Measurements from ENCODE around the gene FBXO31. TPM values are rescaled to one million over a fixed set of nuclear protein-coding genes. Genes with fewer than 3 reads are reported as not detected.
A peak's percentile ranks its signal among the peaks of the same experiment; 100 is the strongest.

Gene FBXO31
- total and polyA plus RNA-seq, 12 donors = 15.1 to 94.3 (median 72.4) TPM

DNA sequence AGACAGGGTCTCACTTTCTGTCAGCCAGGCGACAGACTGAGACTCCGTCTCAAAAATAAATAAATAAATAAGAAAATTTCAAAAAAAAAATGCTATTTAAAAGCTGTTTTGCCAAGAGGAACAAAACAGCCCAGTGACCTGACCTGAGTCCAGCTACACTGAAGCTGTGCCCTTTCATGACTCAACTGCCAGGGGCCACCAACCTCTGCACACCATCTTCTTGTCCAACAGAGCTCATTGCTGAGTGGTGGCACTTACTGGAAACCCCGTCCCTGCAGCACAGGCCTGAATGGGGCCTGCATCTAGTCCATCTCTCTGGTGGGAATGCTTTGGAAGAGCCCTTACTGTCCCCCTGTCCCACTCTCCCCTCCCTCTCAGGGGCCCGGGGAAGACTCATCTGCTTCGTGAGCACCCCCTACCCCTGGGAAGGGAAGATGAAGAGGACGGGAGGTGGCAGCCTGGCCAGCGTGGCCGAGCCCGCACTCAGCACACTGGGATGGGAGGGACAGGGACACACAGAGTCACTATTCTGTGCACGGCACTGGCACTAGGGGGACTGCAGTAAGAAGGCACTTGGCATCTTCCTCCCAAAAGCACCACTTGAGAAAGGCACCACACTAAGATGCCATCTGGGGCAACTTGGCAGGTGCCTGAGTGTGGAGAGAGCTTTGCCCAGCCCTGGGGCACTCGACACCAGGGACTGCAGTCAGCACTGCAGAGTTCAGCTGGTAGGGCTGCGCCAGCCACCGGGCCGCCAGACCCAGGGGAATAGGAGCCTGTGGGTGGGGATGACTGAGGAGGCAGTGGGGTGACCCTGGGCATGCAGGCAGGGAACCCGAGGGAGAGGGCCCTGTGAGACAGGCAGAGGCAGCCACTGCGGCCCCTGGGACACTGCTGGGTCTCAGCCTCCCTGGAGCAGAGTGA lies 13.5 kb downstream of the FBXO31 start:
- DNase-seq = peak in 1 of 2 donors; percentile 59
- intact Hi-C loops (cut with DNase I) = loop anchor here in 1 of 10 donors (5.0 kb wide), 1 partner anchor 43 kb away; no protein-coding TSS in a partner anchor
- H3K4me1 ChIP-seq = peaks cover 8 to 70% (median 55%) of the 10 kb centered on the region in 9 donors

DNA sequence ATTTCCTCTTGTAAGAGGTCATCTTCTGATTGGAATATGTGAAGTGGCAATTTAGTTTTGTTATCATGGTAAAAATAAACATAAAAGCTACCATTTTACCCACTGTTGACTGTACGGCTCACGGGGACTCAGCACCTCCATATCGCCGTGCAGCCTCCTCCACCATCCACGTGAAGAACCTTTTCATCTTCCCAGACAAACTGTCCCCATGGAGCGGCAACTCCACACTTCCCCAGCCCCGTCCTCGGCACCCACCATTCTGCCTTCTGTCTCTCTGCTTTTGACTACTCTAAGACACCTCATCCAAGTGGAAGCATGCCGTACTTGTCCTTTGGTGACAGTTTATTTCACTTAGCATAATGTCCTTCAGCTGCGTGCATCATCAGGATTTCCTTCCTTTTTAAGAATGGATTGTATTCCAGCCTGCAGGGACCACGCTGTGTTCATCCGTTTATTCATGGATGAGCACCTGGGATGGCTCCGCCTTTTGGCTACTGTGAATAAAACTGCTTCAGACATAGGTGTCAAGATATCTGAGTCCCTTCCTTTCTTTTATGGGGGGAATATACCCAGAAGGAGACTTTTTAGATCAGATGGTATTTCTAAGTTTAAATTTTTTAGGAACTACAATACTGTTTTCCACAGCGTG lies 14.3 kb downstream of the FBXO31 start:
- no peak overlapping the region for H3K4me3 ChIP-seq
- peaks cover 0 to 20% (median 0%) of the 10 kb centered on the region in 9 donors for H3K36me3 ChIP-seq
- H3K4me1 ChIP-seq = peaks cover 11 to 73% (median 58%) of the 10 kb centered on the region in 9 donors
- H3K27ac ChIP-seq = peak overlapping the region in 9 of 10 donors; percentile 17 to 68 (median 45)
- no peak for DNase-seq
- WGBS, 2 donors = 74 to 81% methylated on average over 14 of the region's 14 CpGs
- intact Hi-C loops (cut with DNase I) = loop anchor here in 1 of 10 donors (5.0 kb wide), 1 partner anchor 42 kb away; no protein-coding TSS in a partner anchor
- ATAC-seq = peak in 2 of 8 donors; percentile 4 to 8
- H3K27me3 ChIP-seq = peaks cover 0 to 72% (median 0%) of the 10 kb centered on the region in 7 donors
- TF ChIP-seq, protein P1, sequence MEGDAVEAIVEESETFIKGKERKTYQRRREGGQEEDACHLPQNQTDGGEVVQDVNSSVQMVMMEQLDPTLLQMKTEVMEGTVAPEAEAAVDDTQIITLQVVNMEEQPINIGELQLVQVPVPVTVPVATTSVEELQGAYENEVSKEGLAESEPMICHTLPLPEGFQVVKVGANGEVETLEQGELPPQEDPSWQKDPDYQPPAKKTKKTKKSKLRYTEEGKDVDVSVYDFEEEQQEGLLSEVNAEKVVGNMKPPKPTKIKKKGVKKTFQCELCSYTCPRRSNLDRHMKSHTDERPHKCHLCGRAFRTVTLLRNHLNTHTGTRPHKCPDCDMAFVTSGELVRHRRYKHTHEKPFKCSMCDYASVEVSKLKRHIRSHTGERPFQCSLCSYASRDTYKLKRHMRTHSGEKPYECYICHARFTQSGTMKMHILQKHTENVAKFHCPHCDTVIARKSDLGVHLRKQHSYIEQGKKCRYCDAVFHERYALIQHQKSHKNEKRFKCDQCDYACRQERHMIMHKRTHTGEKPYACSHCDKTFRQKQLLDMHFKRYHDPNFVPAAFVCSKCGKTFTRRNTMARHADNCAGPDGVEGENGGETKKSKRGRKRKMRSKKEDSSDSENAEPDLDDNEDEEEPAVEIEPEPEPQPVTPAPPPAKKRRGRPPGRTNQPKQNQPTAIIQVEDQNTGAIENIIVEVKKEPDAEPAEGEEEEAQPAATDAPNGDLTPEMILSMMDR (IDR thresholded peaks at IDR 0.05) = no peak
- H3K9me3 ChIP-seq = no peaks in the 10 kb centered on the region

More for the DNA sequence above, 13.5 kb downstream of the FBXO31 start:
- peak; percentile 52 to 87 (median 74) for ATAC-seq
- TF ChIP-seq, protein P1 (IDR thresholded peaks at IDR 0.05) = peak in 1 of 9 donors; percentile 8
- H3K36me3 ChIP-seq = peaks cover 0 to 20% (median 0%) of the 10 kb centered on the region in 9 donors
- peak overlapping the region in 9 of 10 donors; percentile 29 to 71 (median 56) for H3K27ac ChIP-seq
- H3K9me3 ChIP-seq = no peaks in the 10 kb centered on the region
- H3K4me3 ChIP-seq = no peak overlapping the region
- 64 to 66% methylated on average over 16 of the region's 16 CpGs for whole genome bisulfite sequencing, 2 donors
- H3K27me3 ChIP-seq = peaks cover 0 to 71% (median 0%) of the 10 kb centered on the region in 7 donors

DNA sequence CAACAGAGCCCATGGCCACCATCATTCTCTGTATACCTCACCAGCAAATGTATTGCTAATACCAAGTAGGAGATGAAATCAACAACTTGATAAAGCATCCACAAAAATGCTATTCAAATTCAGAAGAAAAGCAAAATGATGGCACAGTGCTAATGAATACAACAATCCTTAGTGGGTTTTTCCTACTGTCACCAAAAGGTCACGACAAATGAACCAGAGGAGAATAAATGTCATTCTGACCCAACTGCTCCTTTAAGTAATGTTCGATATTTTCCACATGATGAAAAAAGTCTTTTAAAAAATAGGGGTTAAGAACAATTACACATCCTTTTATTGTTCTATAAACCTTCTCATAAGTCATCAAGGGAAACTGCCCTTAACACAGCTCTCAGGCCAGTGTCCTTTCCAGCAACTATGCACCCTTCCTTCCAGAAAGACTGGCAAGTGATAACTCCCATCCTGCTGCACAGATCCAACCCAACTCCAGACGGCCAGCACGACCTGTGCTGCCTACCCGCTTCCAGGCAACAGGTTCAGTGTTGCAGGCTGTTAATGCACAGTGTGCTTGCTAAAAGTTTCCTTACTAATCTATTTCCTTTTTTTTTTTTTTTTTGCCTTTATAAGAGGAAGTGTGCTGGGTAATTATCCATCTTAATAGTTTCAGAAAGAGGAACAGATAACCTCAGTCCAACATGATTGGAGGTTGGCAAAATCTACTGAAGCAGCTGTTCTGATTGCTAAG lies 15.4 kb downstream of the FBXO31 start:
- DNase-seq = no peak
- H3K36me3 ChIP-seq = peaks cover 0 to 20% (median 0%) of the 10 kb centered on the region in 9 donors
- peak in 3 of 8 donors; percentile 31 to 61 (median 46) for ATAC-seq
- H3K4me3 ChIP-seq = no peak overlapping the region
- WGBS, 2 donors = 37 to 40% methylated on average over 5 of the region's 5 CpGs
- no peaks in the 10 kb centered on the region for H3K9me3 ChIP-seq
- peak overlapping the region in 8 of 10 donors; percentile 4 to 56 (median 43) for H3K27ac ChIP-seq
- peaks cover 18 to 82% (median 68%) of the 10 kb centered on the region in 9 donors for H3K4me1 ChIP-seq
- H3K27me3 ChIP-seq = peaks cover 0 to 70% (median 0%) of the 10 kb centered on the region in 7 donors
- intact Hi-C loops (cut with DNase I) = loop anchor here in 1 of 10 donors (5.0 kb wide), 1 partner anchor 41 kb away; no protein-coding TSS in a partner anchor
- TF ChIP-seq, protein P1 (IDR thresholded peaks at IDR 0.05) = no peak

All from heart right ventricle (tissue), 16 donors.